Loucy (cell line): ENCODE results near the gene S100A8.

Source experiments
- H2AFZ ChIP-seq: fragments of 200-600 bp; sonication (generic); 2 replicates; pipeline ENCODE4 v1.6.0; 2016; ENCODE audit warnings: antibody characterized with exemption, mild to moderate bottlenecking, low read length, moderate library complexity
- H3F3A ChIP-seq: fragments of 200-600 bp; 2 replicates; pipeline ENCODE4 v1.6.0; 2016; ENCODE audit warnings: antibody characterized with exemption, low read depth, mild to moderate bottlenecking
- H3K27me3 ChIP-seq: fragments of 200-600 bp; sonication (generic); 2 replicates; pipeline ENCODE4 v1.6.1; 2014; ENCODE audit warnings: low read length, mild to moderate bottlenecking; ENCODE audit not compliant: insufficient read depth, poor library complexity, severe bottlenecking
- H3K36me3 ChIP-seq: fragments of 200-600 bp; sonication (generic); 2 replicates; pipeline ENCODE4 v1.6.1; 2016; ENCODE audit warnings: low read length; ENCODE audit not compliant: insufficient read depth
- H3K4me1 ChIP-seq: fragments of 200-600 bp; sonication (generic); 2 replicates; pipeline ENCODE4 v1.5.1; 2014; ENCODE audit warnings: low read length, mild to moderate bottlenecking; ENCODE audit not compliant: insufficient read depth, poor library complexity, severe bottlenecking
- H3K4me2 ChIP-seq: fragments of 200-600 bp; sonication (generic); 2 replicates; pipeline ENCODE4 v1.6.0; 2014; ENCODE audit warnings: antibody characterized with exemption, low read length, low read depth, mild to moderate bottlenecking; ENCODE audit not compliant: poor library complexity, severe bottlenecking
- H3K4me3 ChIP-seq: fragments of 200-600 bp; sonication (generic); 2 replicates; pipeline ENCODE4 v1.5.1; 2014; ENCODE audit warnings: low read length, mild to moderate bottlenecking, mixed read lengths; ENCODE audit not compliant: poor library complexity, severe bottlenecking
- H3K79me2 ChIP-seq: fragments of 200-600 bp; sonication (generic); 2 replicates; pipeline ENCODE4 v1.6.1; 2014; ENCODE audit warnings: low read length; ENCODE audit not compliant: insufficient read depth
- H3K9ac ChIP-seq: fragments of 200-600 bp; sonication (generic); 2 replicates; pipeline ENCODE4 v1.6.0; 2014; ENCODE audit warnings: mild to moderate bottlenecking, low read depth, low read length, moderate library complexity; ENCODE audit not compliant: poor library complexity, severe bottlenecking
- H3K9me2 ChIP-seq: fragments of 200-600 bp; sonication (generic); replicated peaks from 2 replicates; pipeline ENCODE4 v1.6.1; 2016; ENCODE audit warnings: low read depth, low read length, mixed read lengths
- H3K9me3 ChIP-seq: fragments of 200-600 bp; sonication (generic); 2 replicates; pipeline ENCODE4 v1.6.1; 2014; ENCODE audit warnings: mild to moderate bottlenecking, antibody characterized with exemption, low read length, low read depth; ENCODE audit not compliant: insufficient read depth
- H4K20me1 ChIP-seq: fragments of 200-600 bp; sonication (generic); 2 replicates; pipeline ENCODE4 v1.6.0; 2014; ENCODE audit warnings: antibody characterized with exemption, low read length, mild to moderate bottlenecking; ENCODE audit not compliant: insufficient read depth, poor library complexity, severe bottlenecking
- CTCF ChIP-seq: fragments of 200-600 bp; sonication (generic); conservative IDR thresholded peaks from 2 replicates; pipeline ENCODE4 v1.5.1; 2014; ENCODE audit warnings: mild to moderate bottlenecking, antibody characterized with exemption, low read length
- EZH2phosphoT487 ChIP-seq: fragments of 200-600 bp; IDR thresholded peaks from 2 replicates; pipeline ENCODE4 v1.6.1; 2018; ENCODE audit warnings: antibody characterized with exemption, mild to moderate bottlenecking, moderate library complexity, borderline replicate concordance

S100A8 gene

GRCh38 chr1:153399401-153400055, 8.7 kb upstream of the S100A8 start:
- H3K4me3 ChIP-seq: no peak overlapping the region
- no peak overlapping the region for H2AFZ ChIP-seq
- no peaks in the 10 kb centered on the region for H3K9me3 ChIP-seq
- H3K4me2 ChIP-seq: no peak overlapping the region
- H4K20me1 ChIP-seq: no peaks in the 10 kb centered on the region
- no peaks in the 10 kb centered on the region for H3K79me2 ChIP-seq
- no peaks in the 10 kb centered on the region for H3F3A ChIP-seq
- H3K4me1 ChIP-seq: no peaks in the 10 kb centered on the region
- H3K27me3 ChIP-seq: no peaks in the 10 kb centered on the region
- no peaks in the 10 kb centered on the region for H3K36me3 ChIP-seq
- no peaks in the 10 kb centered on the region for H3K9me2 ChIP-seq
- TF ChIP-seq EZH2phosphoT487 (no peak), CTCF (no peak)
- no peak overlapping the region for H3K9ac ChIP-seq

DNA sequence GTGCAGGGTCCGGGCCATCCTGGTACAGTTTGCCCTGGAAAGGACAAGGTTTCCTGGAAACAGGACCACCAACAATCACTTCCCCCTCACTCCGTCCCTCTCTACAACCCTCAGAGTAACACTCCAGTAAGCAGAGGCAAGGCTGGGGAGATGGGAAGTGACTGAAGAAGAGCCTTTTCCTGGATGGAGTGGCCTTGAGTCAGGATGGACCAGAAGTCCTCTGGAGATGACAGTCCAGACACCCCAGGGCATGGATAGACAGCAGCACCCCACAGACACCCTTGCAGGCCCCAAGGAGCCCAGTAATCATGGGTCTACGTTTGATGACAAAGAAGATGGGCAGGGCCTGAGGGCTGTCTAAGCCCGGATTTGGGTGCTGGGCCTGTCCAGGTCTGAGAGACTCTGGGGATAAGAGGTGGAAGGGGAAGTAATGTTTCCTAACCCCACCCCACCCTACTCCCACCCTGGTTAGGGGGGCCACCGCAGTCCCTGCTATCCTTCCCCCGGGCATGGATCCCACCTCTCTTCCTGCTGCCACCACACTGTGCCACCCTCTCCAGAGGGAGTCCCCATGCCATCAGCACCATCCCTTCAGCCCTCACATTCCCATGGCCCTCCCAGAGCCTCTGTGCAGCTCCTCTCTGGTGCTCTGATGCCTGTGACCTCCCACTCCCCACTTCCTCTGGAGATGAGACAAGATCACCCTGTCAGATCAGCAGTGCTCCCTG, 7.2 kb upstream of the S100A8 start:
- Histone ChIP-seq H2AFZ (no peak overlapping the region), H3K4me2 (no peak overlapping the region), H3K9me2 (no peaks in the 10 kb centered on the region), H4K20me1 (no peaks in the 10 kb centered on the region), H3K4me3 (no peak overlapping the region), H3K36me3 (no peaks in the 10 kb centered on the region), H3K27me3 (no peaks in the 10 kb centered on the region), H3K9ac (no peak overlapping the region), H3K9me3 (no peaks in the 10 kb centered on the region), H3F3A (no peaks in the 10 kb centered on the region), H3K4me1 (no peaks in the 10 kb centered on the region), H3K79me2 (no peaks in the 10 kb centered on the region)
- no peak for TF ChIP-seq CTCF
- TF ChIP-seq EZH2phosphoT487: no peak

DNA sequence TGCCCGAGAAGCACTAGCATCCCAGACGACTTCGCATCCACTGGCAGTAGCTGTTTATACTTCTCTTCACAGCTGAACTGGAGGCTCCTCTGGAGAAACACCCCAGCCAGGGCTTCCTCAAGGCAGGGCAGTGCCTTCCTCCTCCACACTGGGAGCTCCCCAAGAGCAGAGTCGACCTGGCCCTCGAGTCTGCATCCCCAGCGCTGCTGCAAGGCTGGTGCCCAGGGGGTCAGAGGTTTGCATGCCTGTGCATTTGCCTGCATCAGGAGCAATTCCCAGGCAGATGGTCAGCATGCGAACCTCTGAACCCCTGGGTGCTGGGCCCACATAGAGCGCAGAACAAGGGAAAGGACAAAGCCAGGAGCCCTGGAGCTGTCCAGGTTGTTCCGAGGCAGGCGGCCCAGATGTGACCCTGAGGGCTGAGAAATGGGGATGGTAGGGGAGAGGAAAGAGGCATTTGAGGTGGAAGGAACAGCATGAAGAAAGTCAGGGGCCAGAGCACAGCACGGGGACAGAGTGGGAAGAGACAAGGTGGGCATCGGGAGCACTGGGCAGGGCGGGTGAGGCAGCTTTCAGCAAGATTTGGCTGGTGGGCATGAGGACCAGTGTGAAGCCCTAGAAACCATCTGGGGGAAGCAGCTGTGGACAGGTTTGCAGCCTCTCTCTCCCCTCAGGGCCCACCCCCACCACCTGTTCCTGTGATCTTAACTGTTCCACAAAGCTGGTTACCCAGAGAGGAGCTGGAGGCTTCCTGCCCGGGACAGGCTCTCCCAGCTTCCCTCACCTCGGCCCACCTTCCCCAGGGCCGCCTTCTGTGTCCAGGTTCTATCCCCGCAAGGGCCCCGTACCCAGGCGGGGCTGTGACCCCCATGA, 6.4 kb upstream of the S100A8 start:
- no peaks in the 10 kb centered on the region for H3F3A ChIP-seq
- no peak overlapping the region for H3K4me2 ChIP-seq
- no peaks in the 10 kb centered on the region for H3K36me3 ChIP-seq
- H2AFZ ChIP-seq: no peak overlapping the region
- no peak overlapping the region for H3K4me3 ChIP-seq
- H3K9me2 ChIP-seq: no peaks in the 10 kb centered on the region
- no peaks in the 10 kb centered on the region for H3K27me3 ChIP-seq
- no peaks in the 10 kb centered on the region for H3K79me2 ChIP-seq
- no peak for TF ChIP-seq EZH2phosphoT487
- TF ChIP-seq CTCF: no peak
- no peaks in the 10 kb centered on the region for H4K20me1 ChIP-seq
- no peaks in the 10 kb centered on the region for H3K9me3 ChIP-seq
- H3K4me1 ChIP-seq: no peaks in the 10 kb centered on the region
- no peak overlapping the region for H3K9ac ChIP-seq
